HG03469 (cell line): ENCODE data around the gene DEFB114.

Experiments used
- ATAC-seq: cut with Tn5 transposase; IDR thresholded peaks from one replicate; pipeline ENCODE4 v1.9.1; 2021; ENCODE audit warnings: mild to moderate bottlenecking, moderate library complexity, moderate number of reproducible peaks; ENCODE audit not compliant: unreplicated experiment

Gene DEFB114

GRCh38 chr6:49937017-49937416 lies 26.9 kb downstream of the DEFB114 start:
- ATAC-seq: no peak

- ATAC-seq: no peak
Observed at GRCh38 chr6:49935387-49935786, 28.6 kb downstream of the DEFB114 start.

GRCh38 chr6:49934770-49935169 lies 29.2 kb downstream of the DEFB114 start:
- no peak for ATAC-seq

GRCh38 chr6:49933526-49933925 lies 30.4 kb downstream of the DEFB114 start:
- no peak for ATAC-seq

- ATAC-seq: no peak
Observed at GRCh38 chr6:49929340-49929739, 34.6 kb downstream of the DEFB114 start.

- no peak for ATAC-seq
Observed at GRCh38 chr6:49923826-49924225, 40.1 kb downstream of the DEFB114 start.

GRCh38 chr6:49919935-49920644 lies 43.9 kb downstream of the DEFB114 start:
- ATAC-seq: no peak

- ATAC-seq: no peak
Observed at GRCh38 chr6:49919261-49919660, 44.7 kb downstream of the DEFB114 start.

GRCh38 chr6:49918787-49919186 lies 45.2 kb downstream of the DEFB114 start:
- no peak for ATAC-seq

GRCh38 chr6:49915035-49915434 lies 48.9 kb downstream of the DEFB114 start:
- ATAC-seq: no peak

GRCh38 chr6:49913636-49914375 lies 50.2 kb downstream of the DEFB114 start:
- ATAC-seq: no peak

- ATAC-seq: no peak
Observed at GRCh38 chr6:49912196-49912595, 51.8 kb downstream of the DEFB114 start.

- no peak for ATAC-seq
Observed at GRCh38 chr6:49911252-49911651, 52.7 kb downstream of the DEFB114 start.
